Measurements from ENCODE around the gene FHL1. TPM values are rescaled to one million over a fixed set of nuclear protein-coding genes. Genes with fewer than 3 reads are reported as not detected.
A peak's percentile ranks its signal among the peaks of the same experiment; 100 is the strongest.

Gene FHL1
- polyA plus RNA-seq (2012; rRNA removed), result 57.8 and 71.6 TPM in 2 replicates
- 62.3 and 69.9 TPM in 2 replicates for polyA plus RNA-seq (2012; cell fraction: cytosol; rRNA removed)
- polyA plus RNA-seq (2012; cell fraction: nucleus; rRNA removed), result 85.6 and 123 TPM in 2 replicates

DNA sequence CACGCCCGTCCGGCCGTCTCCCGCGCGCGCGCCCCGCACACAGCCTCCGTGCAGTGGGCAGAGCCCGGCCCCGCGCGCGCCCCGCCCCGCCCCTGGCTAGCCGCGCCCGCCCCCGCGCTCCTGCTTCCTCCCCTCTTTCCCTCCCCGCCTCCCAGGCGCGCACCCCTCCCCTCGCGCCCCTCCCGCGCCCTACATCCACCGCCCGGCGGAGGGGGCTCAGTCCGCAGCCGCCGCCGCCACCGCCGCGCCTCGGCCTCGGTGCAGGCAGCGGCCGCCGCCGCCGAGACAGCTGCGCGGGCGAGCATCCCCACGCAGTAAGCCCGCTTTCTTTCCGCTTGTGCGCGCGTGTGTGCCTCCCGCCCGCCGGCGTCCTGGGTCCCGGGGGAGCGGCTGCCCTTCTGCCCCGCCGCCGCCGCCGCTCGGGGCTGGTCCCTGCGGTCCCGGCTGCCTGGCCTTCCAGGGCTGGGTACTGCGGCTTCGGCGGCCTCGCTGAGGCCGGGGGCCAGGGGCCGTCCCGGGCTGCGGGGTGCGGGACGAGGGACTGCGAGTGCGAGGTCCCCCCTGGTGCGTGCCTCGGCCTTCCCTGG, at the start of gene FHL1:
Gene FHL1 (plus strand): TSS at position 219 of the 587 bp plus-strand sequence.
- Histone ChIP-seq H3K4me3 (ENCODE audit: low read depth in 2 of 2, low read length in 1 of 2) (peak within 1 kb of the TSS; percentile 64 to 68), H4K20me1 (ENCODE audit: insufficient read depth) (no peaks in the 10 kb centered on the region), H3K27ac (ENCODE audit: low read depth in 2 of 2, low read length in 1 of 2) (peak within 1 kb of the TSS in 1 of 2 experiments; percentile 53; a peak in 1 of 4 replicates), H3K36me3 (replicated peaks in 1 of 2; ENCODE audit: control insufficient read depth in 1 of 2, insufficient read depth in 2 of 2, low read length in 1 of 2) (no peaks in the 10 kb centered on the region), H3K9ac (peak within 1 kb of the TSS; percentile 71), H3K4me2 (peak within 1 kb of the TSS; percentile 67), H3K4me1 (ENCODE audit: control insufficient read depth in 1 of 2, insufficient read depth in 2 of 2, low read depth in 1 of 2, low read length in 1 of 2) (no peaks in the 10 kb centered on the region; a peak in 2 of 4 replicates), H3K9me2 (no peaks in the 10 kb centered on the region), H3K27me3 (ENCODE audit: insufficient read depth) (no peaks in the 10 kb centered on the region; the same call in 1 of the 2 replicates), H3K79me2 (ENCODE audit: insufficient read depth) (no peaks in the 10 kb centered on the region; the same call in none of the 2 replicates), H3K9me3 (no peaks in the 10 kb centered on the region), H2AFZ (ENCODE audit: low read depth) (peak within 1 kb of the TSS; percentile 56; the same call in 1 of the 2 replicates), H3F3A (replicated peaks; ENCODE audit: insufficient read depth) (no peaks in the 10 kb centered on the region)
- DNase-seq, result peak; percentile 90
- 27% methylated on average over 37 of the region's 84 CpGs for WGBS (ENCODE audit: low lambda C conversion rate)
- ChIA-PET CTCF (interaction anchor here (0.6 kb wide), 1 partner anchor 464 kb away, joined by 3 read pairs; no protein-coding TSS in a partner anchor), POLR2A (no interaction called here)
- TF ChIP-seq USF1 (IDR thresholded peaks at IDR 0.05; ENCODE audit: borderline replicate concordance, low read depth), result no peak
- no peak for TF ChIP-seq RFX5 (IDR thresholded peaks at IDR 0.05; ENCODE audit: low read length)
- no peak for TF ChIP-seq MAX (IDR thresholded peaks at IDR 0.05; ENCODE audit: low read depth)
- TF ChIP-seq ELF1 (IDR thresholded peaks at IDR 0.05), result no peak
- TF ChIP-seq RCOR1 (IDR thresholded peaks at IDR 0.05; ENCODE audit: low read length), result no peak
- TF ChIP-seq, protein P1, sequence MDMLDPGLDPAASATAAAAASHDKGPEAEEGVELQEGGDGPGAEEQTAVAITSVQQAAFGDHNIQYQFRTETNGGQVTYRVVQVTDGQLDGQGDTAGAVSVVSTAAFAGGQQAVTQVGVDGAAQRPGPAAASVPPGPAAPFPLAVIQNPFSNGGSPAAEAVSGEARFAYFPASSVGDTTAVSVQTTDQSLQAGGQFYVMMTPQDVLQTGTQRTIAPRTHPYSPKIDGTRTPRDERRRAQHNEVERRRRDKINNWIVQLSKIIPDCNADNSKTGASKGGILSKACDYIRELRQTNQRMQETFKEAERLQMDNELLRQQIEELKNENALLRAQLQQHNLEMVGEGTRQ (IDR thresholded peaks at IDR 0.05; ENCODE audit: borderline replicate concordance, low read depth, low read length), result no peak
- no peak for TF ChIP-seq RXRA (IDR thresholded peaks at IDR 0.05; ENCODE audit: borderline replicate concordance, low read depth)
- TF ChIP-seq GATA2 (CRISPR knock-in tag; IDR thresholded peaks at IDR 0.05), result no peak
- no peak for TF ChIP-seq RAD21 (IDR thresholded peaks at IDR 0.05; ENCODE audit: low read length)
- TF ChIP-seq FOSL2 (IDR thresholded peaks at IDR 0.05; ENCODE audit: borderline replicate concordance, low read depth), result no peak
- no peak for TF ChIP-seq SMC3 (IDR thresholded peaks at IDR 0.05; ENCODE audit: low read depth, low read length)
- TF ChIP-seq TAF1 (IDR thresholded peaks at IDR 0.05; ENCODE audit: borderline replicate concordance, low read depth, low read length), result no peak
- TF ChIP-seq POLR2AphosphoS5 (IDR thresholded peaks at IDR 0.05; ENCODE audit: low read depth, low read length), result no peak
- no peak for TF ChIP-seq TEAD4 (IDR thresholded peaks at IDR 0.05; ENCODE audit: borderline replicate concordance, insufficient read depth)
- TF ChIP-seq, protein P2, sequence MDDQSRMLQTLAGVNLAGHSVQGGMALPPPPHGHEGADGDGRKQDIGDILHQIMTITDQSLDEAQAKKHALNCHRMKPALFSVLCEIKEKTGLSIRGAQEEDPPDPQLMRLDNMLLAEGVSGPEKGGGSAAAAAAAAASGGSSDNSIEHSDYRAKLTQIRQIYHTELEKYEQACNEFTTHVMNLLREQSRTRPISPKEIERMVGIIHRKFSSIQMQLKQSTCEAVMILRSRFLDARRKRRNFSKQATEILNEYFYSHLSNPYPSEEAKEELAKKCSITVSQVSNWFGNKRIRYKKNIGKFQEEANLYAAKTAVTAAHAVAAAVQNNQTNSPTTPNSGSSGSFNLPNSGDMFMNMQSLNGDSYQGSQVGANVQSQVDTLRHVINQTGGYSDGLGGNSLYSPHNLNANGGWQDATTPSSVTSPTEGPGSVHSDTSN (IDR thresholded peaks at IDR 0.05), result no peak
- TF ChIP-seq ZBTB33 (IDR thresholded peaks at IDR 0.05; ENCODE audit: borderline replicate concordance, low read depth), result no peak
- no peak for TF ChIP-seq JUND (IDR thresholded peaks at IDR 0.05)
- TF ChIP-seq NFIC (IDR thresholded peaks at IDR 0.05; ENCODE audit: borderline replicate concordance), result no peak
